Uterus (tissue), 2 donors: ENCODE results near the gene HMGN4.

ENCODE experiments used
- CTCF ChIP-seq, 4 experiments: fragments of 200-600 bp in 2 of 4; fragments of 450-650 bp in 2 of 4; sonication (generic) in 2 of 4; IDR thresholded peaks; one replicate each; pipeline ENCODE4 v1.5.1; 2016 to 2019; ENCODE audit warnings: antibody characterized with exemption in 4 of 4, mild to moderate bottlenecking in 2 of 4, moderate library complexity in 1 of 4
- POLR2A ChIP-seq, 2 donors: fragments of 450-650 bp; IDR thresholded peaks; one replicate each; pipeline ENCODE4 v1.6.1; 2016; ENCODE audit warnings: antibody characterized with exemption in 2 of 2, mild to moderate bottlenecking in 1 of 2, moderate library complexity in 1 of 2

DNA sequence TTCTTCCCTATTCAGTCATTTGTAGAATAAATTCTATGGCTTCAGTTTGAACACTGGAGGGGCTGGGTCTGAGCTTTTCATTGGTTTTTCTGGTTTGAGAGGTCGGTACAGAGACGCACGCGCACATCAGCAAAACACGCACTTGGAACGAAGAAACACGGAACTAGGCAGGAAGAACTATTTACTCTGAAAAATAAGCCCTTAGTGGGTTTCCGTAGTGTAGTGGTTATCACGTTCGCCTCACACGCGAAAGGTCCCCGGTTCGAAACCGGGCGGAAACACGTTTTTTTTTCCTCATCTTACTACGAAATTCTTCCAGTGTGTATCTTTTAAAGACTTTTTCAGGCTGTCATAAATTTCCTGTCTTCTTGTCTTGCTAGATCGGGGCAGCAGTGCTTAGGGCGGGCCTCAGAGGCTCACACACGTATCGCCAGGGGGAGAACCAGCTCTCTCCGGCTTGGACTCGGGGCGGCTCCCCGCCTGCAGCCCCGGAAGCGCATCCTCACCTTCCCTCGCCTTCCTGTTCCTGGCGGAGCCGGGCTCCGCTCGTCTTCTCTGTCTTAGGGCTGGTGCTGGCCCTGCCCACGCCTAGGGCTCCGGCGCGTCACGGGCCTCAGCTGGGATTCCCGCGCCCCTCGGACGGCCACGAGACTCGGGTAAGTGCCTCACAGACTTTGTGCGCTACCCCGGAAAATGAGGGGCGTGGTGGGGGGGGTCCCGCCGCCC, at the start of gene HMGN4:
- TF ChIP-seq POLR2A (IDR thresholded peaks at IDR 0.05) (peak; percentile 14 to 66), CTCF (IDR thresholded peaks at IDR 0.05) (peak in 3 of 4 experiments; percentile 2 to 22 (median 22))
